Measurements from ENCODE around the gene CCDC12. TPM values are rescaled to one million over a fixed set of nuclear protein-coding genes. Genes with fewer than 3 reads are reported as not detected.

The CCDC12 gene
- total and polyA plus RNA-seq, 12 donors, result 33.2 to 145 (median 70.0) TPM

DNA sequence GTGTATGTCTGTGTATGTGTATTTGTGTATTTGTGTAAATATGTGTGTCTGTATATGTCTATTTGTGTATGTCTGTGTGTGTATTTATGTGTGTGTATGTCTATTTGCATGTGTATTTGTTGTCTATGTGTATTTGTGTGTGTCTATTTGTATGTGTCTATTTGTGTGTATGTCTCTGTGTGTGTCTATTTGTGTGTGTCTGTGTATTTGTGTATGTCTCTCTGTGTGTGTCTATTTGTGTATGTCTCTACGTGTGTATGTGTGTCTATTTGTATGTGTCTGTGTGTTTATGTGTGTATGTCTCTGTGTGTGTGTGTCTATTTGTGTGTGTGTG lies 68.6 kb downstream of the CCDC12 start:
- Histone ChIP-seq H3K27me3 (no peaks in the 10 kb centered on the region), H3K36me3 (replicated peaks in 1 of 2) (no peaks in the 10 kb centered on the region), H3K4me1 (replicated peaks in 1 of 2) (peaks cover 0 to 11% of the 10 kb centered on the region in 2 donors), H3K4me3 (no peak overlapping the region), H3K9me3 (replicated peaks in 1 of 3) (no peaks in the 10 kb centered on the region), H3K27ac (peak overlapping the region in 1 of 5 donors; percentile 44)
- 44 to 47% (median 46%) methylated on average over 1 of the region's 1 CpG for WGBS, 4 donors
- intact Hi-C loops (cut with DNase I), result loop anchor here in 1 of 2 donors (5.0 kb wide), 2 partner anchors 41 to 201 kb away; no protein-coding TSS in a partner anchor
- no peak for TF ChIP-seq POLR2A (IDR thresholded peaks at IDR 0.05)
- TF ChIP-seq CTCF (IDR thresholded peaks at IDR 0.05), result no peak
- DNase-seq, result no peak

GRCh38 chr3:46907271-46907670 lies 69.3 kb downstream of the CCDC12 start:
- DNase-seq, result no peak
- intact Hi-C loops (cut with DNase I), result loop anchor here in 1 of 2 donors (5.0 kb wide), 2 partner anchors 40 to 200 kb away; no protein-coding TSS in a partner anchor
- H3K36me3 ChIP-seq (replicated peaks in 1 of 2), result no peaks in the 10 kb centered on the region

GRCh38 chr3:46906471-46907058 lies 70.0 kb downstream of the CCDC12 start:
- Histone ChIP-seq H3K9me3 (replicated peaks in 1 of 3) (no peaks in the 10 kb centered on the region), H3K27ac (no peak overlapping the region), H3K36me3 (replicated peaks in 1 of 2) (no peaks in the 10 kb centered on the region), H3K27me3 (no peaks in the 10 kb centered on the region), H3K4me3 (no peak overlapping the region), H3K4me1 (replicated peaks in 1 of 2) (peaks cover 0 to 11% of the 10 kb centered on the region in 2 donors)
- TF ChIP-seq POLR2A (IDR thresholded peaks at IDR 0.05), result no peak
- no peak for TF ChIP-seq CTCF (IDR thresholded peaks at IDR 0.05)
- WGBS, 4 donors, result 70 to 86% (median 76%) methylated on average over 4 of the region's 4 CpGs
- DNase-seq, result peak in 1 of 7 donors; percentile 10
- intact Hi-C loops (cut with DNase I), result loop anchor here in 1 of 2 donors (5.0 kb wide), 2 partner anchors 39 to 199 kb away; no protein-coding TSS in a partner anchor

More at GRCh38 chr3:46907271-46907670, 69.3 kb downstream of the CCDC12 start:
- Histone ChIP-seq H3K9me3 (replicated peaks in 1 of 3) (no peaks in the 10 kb centered on the region), H3K4me1 (replicated peaks in 1 of 2) (peaks cover 0 to 11% of the 10 kb centered on the region in 2 donors), H3K27me3 (no peaks in the 10 kb centered on the region), H3K4me3 (no peak overlapping the region), H3K27ac (no peak overlapping the region)
- TF ChIP-seq CTCF (IDR thresholded peaks at IDR 0.05), result no peak
- no peak for TF ChIP-seq POLR2A (IDR thresholded peaks at IDR 0.05)
- WGBS, 4 donors, result 76 to 84% (median 80%) methylated on average over 12 of the region's 12 CpGs

GRCh38 chr3:46905661-46906451 lies 70.7 kb downstream of the CCDC12 start:
- peak in 1 of 7 donors; percentile 5 for DNase-seq
- WGBS, 4 donors, result 83 to 100% (median 88%) methylated on average over 1 to 11 of the region's 11 CpGs
- no peak for TF ChIP-seq CTCF (IDR thresholded peaks at IDR 0.05)
- TF ChIP-seq POLR2A (IDR thresholded peaks at IDR 0.05), result no peak
- no peaks in the 10 kb centered on the region for H3K9me3 ChIP-seq (replicated peaks in 1 of 3)
- H3K36me3 ChIP-seq (replicated peaks in 1 of 2), result no peaks in the 10 kb centered on the region
- intact Hi-C loops (cut with DNase I), result loop anchor here in 1 of 2 donors (5.0 kb wide), 2 partner anchors 39 to 199 kb away; no protein-coding TSS in a partner anchor
- no peak overlapping the region for H3K4me3 ChIP-seq
- no peaks in the 10 kb centered on the region for H3K27me3 ChIP-seq
- no peak overlapping the region for H3K27ac ChIP-seq
- H3K4me1 ChIP-seq (replicated peaks in 1 of 2), result peaks cover 0 to 11% of the 10 kb centered on the region in 2 donors

Data from adrenal gland (tissue), 12 donors.